IMR-90 (cell line): ENCODE results near the gene MYLK4.

Source experiments
- FOS ChIP-seq: fragments of 150-350 bp; IDR thresholded peaks from 2 replicates; pipeline ENCODE4 v1.6.1; 2016; ENCODE audit warnings: low read depth, low read length
- MAFK ChIP-seq: IDR thresholded peaks from 2 replicates; pipeline ENCODE4 v1.6.1; 2012; ENCODE audit warnings: low read depth, low read length, improper control_type of control experiment
- MXI1 ChIP-seq: IDR thresholded peaks from 2 replicates; pipeline ENCODE4 v1.6.1; 2012; ENCODE audit warnings: low read depth, mild to moderate bottlenecking, low read length, moderate library complexity, borderline replicate concordance
- POLR2A ChIP-seq: IDR thresholded peaks from 2 replicates; pipeline ENCODE4 v1.6.1; 2012; ENCODE audit warnings: mild to moderate bottlenecking, low read depth, low read length
- RCOR1 ChIP-seq: IDR thresholded peaks from 2 replicates; pipeline ENCODE4 v1.6.1; 2012; ENCODE audit warnings: mild to moderate bottlenecking, low read length, improper control_type of control experiment; ENCODE audit not compliant: insufficient replicate concordance
- SMC3 ChIP-seq: fragments of 150-350 bp; IDR thresholded peaks from 2 replicates; pipeline ENCODE4 v1.6.1; 2016; ENCODE audit warnings: low read depth, mild to moderate bottlenecking, antibody characterized with exemption, low read length, moderate library complexity
- TF ChIP-seq, protein P1 (sequence below): conservative IDR thresholded peaks from 2 replicates; pipeline ENCODE4 v1.5.1; 2012; ENCODE audit warnings: mild to moderate bottlenecking, low read depth, low read length, improper control_type of control experiment
- TF ChIP-seq, protein P2 (sequence below): fragments of 150-350 bp; IDR thresholded peaks from 2 replicates; pipeline ENCODE4 v1.6.1; 2017; ENCODE audit warnings: mild to moderate bottlenecking, antibody characterized with exemption, low read length, low read depth

DNA sequence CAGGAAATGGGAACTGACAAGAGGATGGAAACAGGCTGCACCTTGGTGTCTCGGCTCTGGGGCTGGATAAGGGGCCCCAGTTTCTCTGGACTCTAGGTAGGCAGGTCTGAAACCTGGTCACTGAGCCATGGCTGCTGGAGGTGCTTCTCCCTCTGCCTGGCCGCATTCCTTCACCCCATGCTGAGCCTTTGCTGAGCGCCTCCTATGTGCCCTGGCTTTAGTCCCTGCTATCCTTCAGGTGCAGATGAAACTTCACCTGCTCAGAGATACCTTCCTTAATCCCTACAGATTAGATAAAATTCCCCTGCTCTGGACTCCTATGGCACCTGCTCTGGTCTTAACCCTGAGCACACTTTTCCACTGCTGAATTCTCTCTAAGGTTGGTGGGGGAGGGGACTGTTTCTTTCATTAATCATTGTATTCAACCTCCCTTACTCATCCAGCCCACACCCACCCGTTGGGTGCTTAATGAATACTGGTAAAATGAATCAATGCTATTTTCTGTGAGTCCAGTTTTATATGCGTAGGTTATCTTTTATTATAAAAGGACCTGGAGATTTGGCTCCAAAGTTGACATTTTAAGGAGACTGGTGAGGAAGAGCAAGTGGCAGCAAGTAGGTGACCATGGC, 19.3 kb downstream of the MYLK4 start:
- TF ChIP-seq POLR2A = no peak
- no peak for TF ChIP-seq SMC3
- TF ChIP-seq, protein P1, sequence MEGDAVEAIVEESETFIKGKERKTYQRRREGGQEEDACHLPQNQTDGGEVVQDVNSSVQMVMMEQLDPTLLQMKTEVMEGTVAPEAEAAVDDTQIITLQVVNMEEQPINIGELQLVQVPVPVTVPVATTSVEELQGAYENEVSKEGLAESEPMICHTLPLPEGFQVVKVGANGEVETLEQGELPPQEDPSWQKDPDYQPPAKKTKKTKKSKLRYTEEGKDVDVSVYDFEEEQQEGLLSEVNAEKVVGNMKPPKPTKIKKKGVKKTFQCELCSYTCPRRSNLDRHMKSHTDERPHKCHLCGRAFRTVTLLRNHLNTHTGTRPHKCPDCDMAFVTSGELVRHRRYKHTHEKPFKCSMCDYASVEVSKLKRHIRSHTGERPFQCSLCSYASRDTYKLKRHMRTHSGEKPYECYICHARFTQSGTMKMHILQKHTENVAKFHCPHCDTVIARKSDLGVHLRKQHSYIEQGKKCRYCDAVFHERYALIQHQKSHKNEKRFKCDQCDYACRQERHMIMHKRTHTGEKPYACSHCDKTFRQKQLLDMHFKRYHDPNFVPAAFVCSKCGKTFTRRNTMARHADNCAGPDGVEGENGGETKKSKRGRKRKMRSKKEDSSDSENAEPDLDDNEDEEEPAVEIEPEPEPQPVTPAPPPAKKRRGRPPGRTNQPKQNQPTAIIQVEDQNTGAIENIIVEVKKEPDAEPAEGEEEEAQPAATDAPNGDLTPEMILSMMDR = no peak
- TF ChIP-seq, protein P2, sequence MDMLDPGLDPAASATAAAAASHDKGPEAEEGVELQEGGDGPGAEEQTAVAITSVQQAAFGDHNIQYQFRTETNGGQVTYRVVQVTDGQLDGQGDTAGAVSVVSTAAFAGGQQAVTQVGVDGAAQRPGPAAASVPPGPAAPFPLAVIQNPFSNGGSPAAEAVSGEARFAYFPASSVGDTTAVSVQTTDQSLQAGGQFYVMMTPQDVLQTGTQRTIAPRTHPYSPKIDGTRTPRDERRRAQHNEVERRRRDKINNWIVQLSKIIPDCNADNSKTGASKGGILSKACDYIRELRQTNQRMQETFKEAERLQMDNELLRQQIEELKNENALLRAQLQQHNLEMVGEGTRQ = no peak
- no peak for TF ChIP-seq FOS
- TF ChIP-seq RCOR1 = no peak
- no peak for TF ChIP-seq MAFK
- TF ChIP-seq MXI1 = no peak
